ENCODE results near the gene ENGASE. TPM values are rescaled to one million over a fixed set of nuclear protein-coding genes. Genes with fewer than 3 reads are reported as not detected.

ENGASE gene
- total and polyA plus RNA-seq, 2 of the 8 experiments (the other 6 are each of a cell fraction or from before 2014, with no cell fraction given), result 9.3 to 36.1 TPM

- TF ChIP-seq SP1 (IDR thresholded peaks at IDR 0.05; ENCODE audit: low read depth, low read length) (no peak), POU5F1 (IDR thresholded peaks at IDR 0.05; ENCODE audit: low read depth, low read length) (no peak), MAFK (IDR thresholded peaks at IDR 0.05; ENCODE audit: low read depth, low read length) (no peak), FOSL1 (IDR thresholded peaks at IDR 0.05; ENCODE audit: insufficient read depth, low read depth, low read length) (no peak), GABPA (IDR thresholded peaks at IDR 0.05; ENCODE audit: borderline replicate concordance, insufficient read depth, low read length) (no peak), TBP (IDR thresholded peaks at IDR 0.05; ENCODE audit: low read depth, low read length) (no peak), SP2 (IDR thresholded peaks at IDR 0.05; ENCODE audit: low read length) (no peak)
Observed at GRCh38 chr17:79070266-79070880, 4.3 kb upstream of the ENGASE start (continued).
